Prostate gland (tissue), 2 donors: ENCODE measurements around the gene TMEM132D.

Source experiments
- CTCF ChIP-seq, 4 experiments: fragments of 200-600 bp in 2 of 4; fragments of 450-650 bp in 2 of 4; sonication (generic) in 2 of 4; IDR thresholded peaks; 1 replicate in 3 of 4; 2 replicates in 1 of 4; pipeline ENCODE4 v1.5.1; 2016 to 2019; ENCODE audit warnings: antibody characterized with exemption in 4 of 4, mild to moderate bottlenecking in 2 of 4, moderate library complexity in 2 of 4
- POLR2A ChIP-seq: fragments of 450-650 bp; IDR thresholded peaks from one replicate; pipeline ENCODE4 v1.6.1; 2016; ENCODE audit warnings: antibody characterized with exemption, mild to moderate bottlenecking
- POLR2AphosphoS5 ChIP-seq: sonication (generic); formaldehyde crosslinking; IDR thresholded peaks from one replicate; pipeline ENCODE4 v1.6.1; 2017; ENCODE audit warnings: antibody characterized with exemption

DNA sequence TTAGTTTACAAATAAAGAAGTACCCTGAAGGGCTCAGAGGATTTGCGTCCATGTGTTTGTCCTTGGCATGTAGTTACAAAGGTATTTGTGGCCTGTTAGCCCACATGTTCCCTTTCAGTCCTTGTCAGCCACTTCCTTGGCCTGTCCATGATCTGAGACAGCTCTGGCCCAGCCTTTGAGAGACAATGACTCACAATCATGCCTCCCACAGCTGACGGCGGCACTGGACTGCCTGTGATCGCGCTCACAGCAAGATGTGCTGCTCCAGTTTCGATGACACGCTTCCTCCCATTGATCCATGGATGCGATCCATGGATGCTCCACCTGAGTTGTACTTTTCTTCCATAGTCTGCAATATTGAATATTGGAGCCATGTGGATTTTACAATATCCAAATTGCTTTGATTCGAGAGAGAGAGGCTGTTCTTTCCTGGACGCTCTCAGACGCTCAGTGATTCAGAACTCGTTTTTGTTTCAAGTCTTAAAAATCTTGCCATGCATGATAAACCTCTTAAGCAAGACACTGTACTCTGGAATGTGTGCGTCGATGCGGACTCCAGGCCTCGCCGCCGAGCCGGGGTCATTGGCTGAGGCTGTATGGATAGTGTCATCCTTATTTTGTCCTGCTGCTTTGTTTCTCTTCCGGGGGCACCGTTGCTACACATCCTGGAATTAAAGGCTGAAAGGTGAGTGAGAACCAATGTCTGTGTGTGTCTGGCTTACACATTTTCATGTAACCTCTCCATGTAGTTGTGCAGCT is 830.5 kb downstream of the TMEM132D start:
- TF ChIP-seq POLR2AphosphoS5 (no peak), CTCF (IDR thresholded peaks at IDR 0.05) (no peak), POLR2A (no peak)
